HG03097 (cell line): ENCODE results near the gene CAMTA1.

Source experiments
- ATAC-seq: cut with Tn5 transposase; IDR thresholded peaks from one replicate; pipeline ENCODE4 v1.9.1; 2021; ENCODE audit not compliant: unreplicated experiment, low FRiP score

Gene CAMTA1

GRCh38 chr1:7508052-7508933, 723.0 kb downstream of the CAMTA1 start:
- ATAC-seq: no peak

- ATAC-seq: no peak
These were observed 723.8 kb downstream of the CAMTA1 start for GRCh38 chr1:7508934-7509519.

- no peak for ATAC-seq
These were observed 724.3 kb downstream of the CAMTA1 start for GRCh38 chr1:7509598-7509997.

GRCh38 chr1:7510389-7510931, 725.2 kb downstream of the CAMTA1 start:
- no peak for ATAC-seq

GRCh38 chr1:7511381-7511780, 726.1 kb downstream of the CAMTA1 start:
- no peak for ATAC-seq

- no peak for ATAC-seq
These were observed 727.8 kb downstream of the CAMTA1 start for GRCh38 chr1:7513081-7513480.

GRCh38 chr1:7515175-7515574, 729.9 kb downstream of the CAMTA1 start:
- no peak for ATAC-seq

GRCh38 chr1:7515904-7516303, 730.6 kb downstream of the CAMTA1 start:
- no peak for ATAC-seq

- ATAC-seq: no peak
These were observed 731.1 kb downstream of the CAMTA1 start for GRCh38 chr1:7516341-7516740.

GRCh38 chr1:7516929-7517328, 731.7 kb downstream of the CAMTA1 start:
- no peak for ATAC-seq

GRCh38 chr1:7517611-7518330, 732.5 kb downstream of the CAMTA1 start:
- no peak for ATAC-seq

- no peak for ATAC-seq
These were observed 733.2 kb downstream of the CAMTA1 start for GRCh38 chr1:7518411-7518810.

GRCh38 chr1:7519181-7519860, 734.1 kb downstream of the CAMTA1 start:
- ATAC-seq: no peak

GRCh38 chr1:7519861-7520395, 734.7 kb downstream of the CAMTA1 start:
- ATAC-seq: no peak

GRCh38 chr1:7520496-7520895, 735.2 kb downstream of the CAMTA1 start:
- ATAC-seq: no peak

GRCh38 chr1:7524341-7525337, 739.4 kb downstream of the CAMTA1 start:
- ATAC-seq: no peak

- ATAC-seq: no peak
These were observed 740.2 kb downstream of the CAMTA1 start for GRCh38 chr1:7525338-7526063.

GRCh38 chr1:7526196-7526866, 741.1 kb downstream of the CAMTA1 start:
- no peak for ATAC-seq
